HG03575 (cell line): ENCODE measurements around the gene SLC8B1.

ENCODE experiments used
- ATAC-seq: cut with Tn5 transposase; IDR thresholded peaks from one replicate; pipeline ENCODE4 v1.9.1; 2021; ENCODE audit not compliant: unreplicated experiment, insufficient number of reproducible peaks, low FRiP score; ENCODE audit errors: extremely low read depth

Gene SLC8B1

DNA sequence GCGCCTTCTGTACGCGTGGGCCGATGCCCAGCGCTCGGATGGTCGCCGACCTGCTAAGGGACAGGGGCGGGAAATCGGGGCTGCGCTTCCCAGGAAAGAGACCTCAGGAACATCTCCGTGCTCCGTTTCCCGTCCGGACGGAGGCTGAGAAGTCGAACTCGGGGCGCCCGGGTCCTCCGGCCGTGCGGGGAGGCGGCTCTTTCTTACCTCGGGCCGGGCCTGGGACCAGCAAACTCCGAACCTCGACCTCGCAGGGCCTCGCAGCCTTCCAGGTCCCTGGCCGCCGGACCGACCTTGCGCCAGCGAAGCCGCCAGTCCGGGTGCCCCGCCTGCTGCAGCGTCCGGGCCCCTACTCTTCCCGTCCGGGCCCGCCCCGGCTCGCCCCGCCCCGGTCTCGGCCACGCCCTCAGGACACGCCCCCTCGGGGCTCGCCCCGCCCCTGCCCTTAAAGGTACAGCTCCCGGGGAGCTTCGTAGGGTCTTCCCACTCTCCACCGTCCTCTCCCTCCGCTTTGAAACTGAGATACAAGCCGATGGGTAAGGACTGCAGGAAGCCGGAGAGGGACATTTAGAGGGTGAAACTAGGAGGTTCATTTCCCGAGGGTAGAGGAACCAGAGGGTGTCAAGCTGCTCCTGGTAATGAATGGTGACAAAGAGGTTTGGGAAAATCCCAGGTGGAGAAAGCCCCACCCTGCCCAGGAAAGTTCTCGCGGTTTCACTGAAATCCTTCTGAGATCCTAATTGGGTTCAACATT lies at the start of gene SLC8B1:
SLC8B1 (minus strand) TSS at position 324 of the 754 bp plus-strand sequence. CDS start 2,231 bp downstream, outside the sequence.
- ATAC-seq = no peak

DNA sequence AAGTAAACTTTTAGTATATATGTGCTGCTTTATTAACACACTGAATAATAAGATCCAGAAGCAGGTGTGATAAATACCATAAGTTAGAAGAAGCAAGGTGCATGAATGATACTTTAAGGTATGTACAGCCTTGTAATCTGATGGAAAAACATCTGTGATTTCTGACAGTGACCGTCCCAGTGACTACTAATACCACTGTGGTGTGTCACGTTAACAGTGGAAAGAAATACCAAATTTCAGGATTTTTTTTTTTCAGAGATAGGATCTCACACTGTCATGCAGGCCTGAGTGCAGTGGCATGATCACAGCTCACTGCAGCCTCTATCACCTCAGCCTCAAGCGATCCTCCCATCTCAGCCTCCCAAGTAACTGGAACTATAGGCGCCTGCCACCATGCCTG lies 47.3 kb upstream of the SLC8B1 start:
- no peak for ATAC-seq

DNA sequence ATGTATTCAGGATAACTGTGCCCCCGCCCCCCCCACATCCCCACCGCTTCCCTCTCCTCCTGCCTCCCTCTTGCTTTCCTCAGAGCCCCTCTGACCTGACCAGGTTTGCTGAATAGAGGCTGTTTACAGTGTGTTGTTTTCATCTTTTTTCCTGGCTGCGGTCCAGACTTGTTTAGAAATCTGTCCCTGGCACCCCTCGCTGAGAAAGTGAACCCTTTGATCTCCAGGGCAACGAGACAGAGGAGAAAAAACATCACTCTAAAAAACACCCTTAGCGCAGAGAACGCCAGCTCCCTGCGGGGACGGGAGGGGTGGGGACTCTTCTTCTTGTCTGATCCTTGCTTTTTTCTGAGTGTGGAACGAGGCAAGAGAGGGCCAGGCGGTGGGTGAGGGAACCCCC lies 46.3 kb upstream of the SLC8B1 start:
- ATAC-seq = no peak

DNA sequence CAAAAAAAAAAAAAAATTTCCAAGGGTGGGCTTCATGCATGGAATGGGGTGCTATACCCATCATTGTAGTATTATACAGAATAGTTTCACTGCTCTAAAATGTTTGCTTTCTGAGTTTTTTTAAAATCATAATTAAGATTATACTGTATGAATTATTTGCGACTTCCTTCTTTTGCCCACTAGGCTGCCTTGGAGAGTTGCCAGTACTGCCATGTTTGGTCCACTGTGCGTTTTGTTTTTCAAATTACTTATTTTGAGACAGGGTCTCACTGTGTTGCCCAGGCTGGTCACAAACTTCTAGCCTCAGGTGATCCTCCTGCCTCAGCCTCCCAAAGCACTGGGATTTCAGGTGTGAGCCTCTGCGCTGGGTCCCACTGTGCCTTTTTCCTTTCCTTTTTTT lies 43.4 kb upstream of the SLC8B1 start:
- ATAC-seq = no peak

DNA sequence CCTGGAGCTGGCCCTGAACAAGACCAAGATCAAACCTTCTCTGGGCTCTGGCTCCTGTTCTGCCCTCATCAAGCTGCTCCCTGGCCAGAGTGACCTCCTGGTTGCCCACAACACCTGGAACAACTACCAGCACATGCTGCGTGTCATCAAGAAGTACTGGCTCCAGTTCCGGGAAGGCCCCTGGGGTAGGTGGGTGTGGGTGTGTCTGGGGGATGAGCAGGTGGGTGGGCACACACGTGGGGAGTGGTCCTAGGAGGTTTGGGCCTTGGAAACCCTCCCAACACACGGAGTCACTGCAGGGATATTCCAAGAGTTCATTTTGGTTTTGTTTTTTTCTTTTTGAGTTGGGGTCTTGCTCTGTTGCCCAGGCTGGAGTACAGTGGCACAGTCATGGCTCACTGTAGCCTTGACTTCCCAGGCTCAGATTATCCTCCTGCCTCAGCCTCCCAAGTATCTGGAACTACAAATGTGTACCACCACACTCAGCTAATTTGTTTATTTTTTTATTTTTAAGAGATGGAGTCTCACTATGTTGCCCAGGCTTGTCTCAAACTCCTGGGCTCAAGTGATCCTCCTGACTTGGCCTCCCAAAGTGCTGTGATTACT lies 40.0 kb upstream of the SLC8B1 start:
- no peak for ATAC-seq

DNA sequence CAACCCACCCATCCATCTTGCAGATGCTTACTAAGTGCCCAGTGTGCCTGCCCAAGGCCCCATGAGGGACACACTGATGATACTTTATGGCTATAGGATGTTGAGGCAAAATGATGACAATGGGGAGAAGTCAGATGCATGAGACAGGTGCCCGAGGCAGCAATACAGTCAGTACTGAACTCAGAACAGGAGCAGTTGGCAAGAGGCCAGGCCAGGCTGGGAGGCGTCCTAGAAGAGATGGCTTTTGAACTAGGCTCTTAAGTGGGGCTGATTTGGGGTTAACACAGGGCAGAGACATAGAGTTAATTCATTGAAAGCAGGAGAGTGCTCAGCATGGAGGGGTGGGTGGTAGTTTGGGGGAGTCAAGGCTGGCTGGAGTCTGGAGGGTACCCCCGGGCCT lies 39.1 kb upstream of the SLC8B1 start:
- ATAC-seq = no peak

DNA sequence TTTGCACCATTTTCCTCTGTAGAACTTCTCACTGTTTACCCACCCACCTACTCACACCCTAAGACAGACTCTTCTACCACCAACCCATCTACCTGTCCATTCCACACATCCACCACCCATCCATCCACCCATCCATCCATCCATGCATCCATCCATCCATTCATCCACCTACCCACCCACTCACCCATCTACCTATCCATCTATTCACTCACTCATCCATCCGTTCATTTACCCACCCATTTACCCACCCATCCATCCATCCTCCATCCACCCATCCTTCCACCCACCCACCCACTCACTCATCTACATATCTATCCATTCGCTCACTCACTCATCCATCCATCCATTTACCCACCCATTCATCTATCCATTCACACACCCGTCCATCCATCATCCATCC lies 38.5 kb upstream of the SLC8B1 start:
- no peak for ATAC-seq

DNA sequence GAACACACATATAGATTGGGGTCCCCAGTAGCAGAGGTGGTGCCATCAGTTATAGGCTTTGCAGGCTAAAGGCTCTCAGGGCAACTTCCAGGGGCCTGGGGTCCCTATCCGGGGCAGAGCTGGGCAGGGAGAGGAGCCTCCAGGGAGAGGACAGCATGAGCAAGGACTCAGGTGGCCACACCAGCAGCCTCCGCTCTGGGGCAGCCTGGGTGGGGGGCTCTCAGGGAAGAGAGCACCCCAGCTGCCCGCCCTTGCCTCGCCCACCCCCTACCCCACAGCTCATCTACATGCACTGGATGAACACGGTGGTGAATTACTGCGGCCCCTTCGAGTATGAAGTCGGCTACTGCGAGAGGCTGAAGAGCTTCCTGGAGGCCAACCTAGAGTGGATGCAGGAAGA lies 37.5 kb upstream of the SLC8B1 start:
- ATAC-seq = no peak

DNA sequence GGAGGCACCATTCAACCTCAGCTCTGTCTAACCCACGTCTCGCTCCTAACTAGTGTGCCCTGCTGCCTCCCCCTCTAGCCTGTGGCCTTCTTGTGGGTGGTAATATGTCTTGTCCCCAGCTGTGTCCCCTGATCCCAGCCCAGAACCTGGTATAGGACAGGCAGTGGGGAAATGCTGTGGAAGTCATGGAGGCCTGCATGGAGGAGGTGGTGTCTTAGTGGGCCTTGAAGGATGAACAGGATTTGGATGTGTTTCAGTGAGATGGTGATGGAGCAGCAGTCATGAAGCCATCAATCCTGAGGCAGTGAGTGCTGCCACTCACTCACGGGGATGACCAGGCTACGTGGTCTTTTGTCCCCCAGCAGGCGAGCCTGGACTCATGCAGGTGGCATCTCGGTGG lies 36.9 kb upstream of the SLC8B1 start:
- no peak for ATAC-seq

DNA sequence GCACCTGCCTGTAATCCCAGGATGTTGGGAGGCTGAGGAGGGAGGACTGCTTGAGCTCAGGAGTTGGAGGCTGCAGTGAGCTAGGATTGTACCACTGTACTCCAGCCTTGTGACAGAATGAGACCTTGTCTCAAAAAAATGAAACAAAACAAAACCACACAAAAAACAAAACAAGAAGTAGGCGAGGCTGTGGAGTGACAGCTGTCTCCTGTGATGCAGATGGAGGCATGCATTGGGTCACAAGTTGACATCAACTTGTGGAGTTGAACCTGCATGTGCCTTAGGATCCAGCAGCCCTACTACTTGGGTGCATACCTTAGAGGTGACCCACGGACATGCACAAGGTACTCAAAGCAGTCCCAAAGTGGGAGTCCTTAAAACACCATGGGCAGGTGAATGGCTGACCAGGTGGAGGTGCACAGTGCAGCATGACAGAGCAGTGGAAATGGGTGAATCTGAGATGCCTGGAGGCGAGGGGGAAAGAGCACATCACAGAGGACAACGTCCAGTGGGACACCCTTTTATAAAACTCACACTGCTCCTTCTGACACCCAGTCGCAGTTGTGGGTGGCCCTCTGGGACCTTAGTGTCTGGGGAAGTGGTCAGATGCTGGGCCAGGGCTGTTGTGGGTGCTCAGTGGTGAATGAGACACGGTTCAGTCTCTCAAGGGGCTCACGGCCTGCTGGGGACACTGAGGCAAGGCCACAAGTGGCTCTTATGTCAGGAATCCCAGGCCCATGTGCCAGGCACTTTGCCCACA lies 36.2 kb upstream of the SLC8B1 start:
- ATAC-seq = no peak

DNA sequence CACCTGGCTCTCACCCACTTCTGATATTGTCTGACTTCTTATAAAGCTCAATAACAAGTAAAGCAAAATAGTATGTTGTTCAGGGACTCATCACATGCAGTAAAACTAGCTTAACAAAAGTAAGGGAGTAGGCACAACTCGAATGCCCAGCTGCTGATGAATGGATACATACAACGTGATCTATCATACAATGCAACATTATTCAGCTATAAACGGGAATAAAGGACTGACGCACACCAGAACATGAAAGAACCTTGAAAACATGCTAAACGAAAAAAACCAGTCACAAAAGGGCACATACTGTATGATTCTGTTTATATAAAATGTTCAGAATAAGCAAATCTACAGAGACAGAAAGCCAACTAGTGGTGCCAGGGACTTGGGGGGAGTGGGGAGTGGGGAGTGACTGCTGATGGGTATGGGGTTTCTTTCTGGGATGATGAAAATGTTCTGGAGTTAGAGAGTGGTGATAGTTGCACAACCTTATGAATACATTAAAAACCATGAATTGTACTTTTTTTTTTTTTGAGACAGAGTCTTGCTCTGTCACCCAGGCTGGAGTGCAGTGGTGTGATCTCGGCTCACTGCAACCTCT lies 34.6 kb upstream of the SLC8B1 start:
- no peak for ATAC-seq

DNA sequence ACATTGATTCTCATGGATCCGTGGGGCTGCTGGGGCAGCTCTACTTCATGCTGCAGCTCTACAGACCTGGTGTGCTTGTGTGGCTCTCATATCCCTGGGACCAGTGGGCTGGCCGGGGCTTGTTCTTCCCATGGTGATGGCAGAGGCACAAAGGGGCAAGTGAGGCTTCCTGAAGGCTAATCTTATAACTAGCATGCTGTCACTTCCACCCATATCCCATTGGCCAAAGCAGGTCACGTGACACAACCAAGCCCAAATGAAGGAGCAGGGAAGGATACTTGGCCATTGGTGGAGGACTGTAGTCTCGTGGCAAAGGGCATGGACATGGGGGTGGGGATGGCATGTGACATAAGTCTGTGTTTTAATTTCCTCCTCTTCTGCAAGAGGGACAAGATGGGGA lies 33.4 kb upstream of the SLC8B1 start:
- no peak for ATAC-seq

DNA sequence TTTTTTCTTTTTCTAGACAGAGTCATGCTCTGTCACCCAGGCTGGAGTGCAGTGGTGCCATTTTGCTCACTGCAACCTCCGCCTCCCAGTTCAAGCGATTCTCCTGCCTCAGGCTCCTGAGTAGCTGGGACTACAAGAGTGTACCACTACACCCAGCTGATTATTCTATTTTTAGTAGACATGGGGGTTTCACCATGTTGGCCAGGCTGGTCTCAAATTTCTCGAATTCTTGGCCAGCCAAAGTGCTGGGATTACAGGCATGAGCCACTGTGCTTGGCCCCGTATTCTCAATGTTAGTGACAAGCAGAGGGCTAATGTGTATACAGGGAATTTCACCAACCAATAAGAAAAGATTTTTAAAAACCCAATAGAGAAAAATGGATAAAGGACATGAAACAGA lies 31.9 kb upstream of the SLC8B1 start:
- ATAC-seq = no peak

DNA sequence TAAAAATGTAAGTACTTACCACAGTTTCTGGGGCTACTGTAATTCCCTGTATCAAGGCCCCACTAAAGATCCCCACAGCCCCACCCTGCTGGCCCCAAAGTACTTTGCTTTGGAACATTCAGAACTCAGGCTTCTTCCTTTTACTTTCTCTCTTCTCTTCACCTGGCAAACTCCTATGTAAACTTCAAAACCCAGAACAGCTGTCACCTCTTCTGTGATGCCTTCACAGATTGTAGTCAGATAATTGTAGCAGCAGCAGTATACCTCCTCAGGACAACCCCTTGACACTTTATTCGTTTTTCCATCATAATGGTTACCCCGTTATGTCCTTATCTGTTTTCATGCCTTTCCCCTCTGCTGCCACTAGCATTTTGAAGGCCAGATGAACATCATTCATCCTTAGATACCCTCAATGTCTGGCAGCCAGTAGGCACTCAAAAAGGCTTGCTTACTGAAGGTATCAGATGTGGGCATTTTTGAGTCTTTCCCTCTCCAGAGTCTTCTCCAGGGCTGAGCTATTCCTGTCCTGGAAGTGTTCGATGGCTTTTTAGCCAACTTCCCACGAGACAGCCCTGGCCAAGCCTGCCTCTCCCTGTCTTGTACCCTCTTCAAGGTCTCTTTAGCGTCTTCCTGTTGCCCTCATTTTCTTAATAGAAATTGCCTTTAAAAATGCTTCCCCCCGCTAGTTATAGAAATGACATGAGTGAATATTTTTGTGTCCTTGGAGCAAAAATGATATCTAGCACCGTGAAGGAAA lies 30.9 kb upstream of the SLC8B1 start:
- ATAC-seq = no peak

DNA sequence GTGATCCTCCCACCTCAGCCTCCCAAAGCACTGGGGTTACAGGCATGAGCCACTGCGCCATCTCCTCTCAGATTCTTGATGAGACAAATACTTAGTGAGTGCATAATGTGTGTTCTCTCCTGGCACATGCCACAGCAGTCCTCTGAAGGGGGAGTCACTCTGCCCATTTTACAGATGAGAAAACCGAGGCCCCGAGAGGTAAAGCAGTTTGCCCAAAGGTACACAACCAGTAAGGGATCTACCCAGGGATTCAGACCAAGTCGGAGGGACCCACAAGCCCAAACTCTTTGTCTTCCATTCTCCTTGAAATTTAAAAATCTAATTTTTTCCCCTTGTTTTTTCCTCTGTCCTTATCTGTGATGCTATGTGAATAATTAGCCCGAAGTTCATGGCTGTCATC lies 29.8 kb upstream of the SLC8B1 start:
- no peak for ATAC-seq

DNA sequence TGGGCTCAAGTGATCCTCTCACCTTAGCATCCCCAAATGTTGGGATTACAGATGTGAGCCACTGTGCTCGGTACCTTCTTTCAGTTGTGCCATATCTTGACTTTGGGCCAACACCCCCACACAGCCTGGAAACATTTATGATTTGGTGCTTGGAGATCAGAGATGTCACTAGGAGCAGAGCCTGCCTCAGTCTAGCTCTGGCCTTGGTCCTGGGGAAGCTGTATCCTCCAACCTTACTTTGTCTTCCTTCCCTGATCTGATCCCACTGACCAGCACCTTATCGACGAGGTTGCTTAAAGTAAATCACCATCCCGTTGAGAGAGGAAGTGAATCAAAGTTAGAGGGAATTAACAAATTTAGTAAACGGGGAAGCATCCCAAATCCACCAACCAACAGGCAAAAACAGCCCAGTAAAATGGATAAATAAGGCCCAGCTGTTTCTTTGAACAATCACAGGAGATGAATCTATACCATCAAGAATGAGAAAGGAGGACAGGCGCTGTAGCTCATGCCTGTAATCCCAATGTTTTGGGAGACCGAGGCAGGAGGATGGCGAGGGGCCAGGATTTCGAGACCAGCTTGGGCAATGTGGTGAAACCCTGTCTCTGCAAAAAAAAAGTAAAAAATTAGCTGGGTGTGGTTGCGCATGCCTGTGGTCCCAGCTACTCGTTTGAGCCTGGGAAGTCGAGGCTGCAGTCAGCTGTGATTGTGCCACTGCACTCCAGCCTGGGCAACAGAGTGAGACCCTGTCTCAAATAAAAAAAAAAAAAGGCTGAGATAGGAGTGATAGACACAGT lies 26.9 kb upstream of the SLC8B1 start:
- no peak for ATAC-seq

DNA sequence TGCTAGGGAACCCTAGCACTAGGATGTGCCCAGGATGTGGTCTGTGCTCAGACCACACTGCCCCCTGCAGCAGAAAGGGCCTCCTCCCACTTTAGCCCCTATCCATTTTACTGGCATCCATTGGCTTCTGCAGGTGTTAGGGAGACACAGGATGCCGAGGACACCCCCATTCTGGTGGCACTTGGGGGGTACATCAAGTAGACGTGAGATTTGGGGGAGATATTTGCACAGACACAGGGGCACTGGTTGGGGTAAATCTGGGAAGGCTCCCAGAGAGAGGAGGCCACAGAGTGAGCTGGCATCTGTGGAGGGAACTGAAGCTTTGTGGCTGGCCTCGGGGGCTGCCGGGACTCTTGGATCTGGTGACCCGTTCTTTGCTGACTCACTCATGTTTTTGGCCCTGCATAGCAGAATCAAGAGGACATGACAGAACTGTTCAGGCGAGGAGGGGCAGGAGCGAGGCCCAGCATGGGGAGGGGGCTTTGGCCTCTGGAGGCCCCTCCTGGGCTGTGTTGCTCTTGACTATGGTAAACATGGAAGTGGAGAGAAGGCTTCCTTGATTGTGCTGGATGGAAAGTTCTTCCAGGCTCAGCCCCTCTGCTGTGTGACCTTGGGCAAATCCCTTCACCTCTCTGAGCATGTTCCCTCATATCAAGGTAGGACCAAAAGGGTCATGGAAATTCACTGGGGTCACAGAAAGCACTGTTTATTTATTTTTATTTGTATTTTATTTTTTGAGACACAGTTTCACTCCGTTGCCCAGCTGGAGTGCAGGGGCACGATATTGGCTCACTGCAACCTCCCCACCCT lies 25.2 kb upstream of the SLC8B1 start:
- no peak for ATAC-seq
